Raji (cell line): ENCODE results near the gene ANGPTL2.

Experiments used
- POLR2A ChIP-seq: IDR thresholded peaks from 2 replicates; pipeline ENCODE4 v1.6.1; 2011; ENCODE audit warnings: low read depth, low read length, control low read depth; ENCODE audit not compliant: insufficient read depth

The ANGPTL2 gene

GRCh38 chr9:127132375-127132774 lies 9.9 kb upstream of the ANGPTL2 start:
- no peak for TF ChIP-seq POLR2A

- TF ChIP-seq POLR2A = no peak
Measured at GRCh38 chr9:127131871-127132270, 9.4 kb upstream of the ANGPTL2 start.

GRCh38 chr9:127130661-127131538 lies 8.5 kb upstream of the ANGPTL2 start:
- no peak for TF ChIP-seq POLR2A

- no peak for TF ChIP-seq POLR2A
Measured at GRCh38 chr9:127130235-127130634, 7.8 kb upstream of the ANGPTL2 start.

- no peak for TF ChIP-seq POLR2A
Measured at GRCh38 chr9:127129718-127130085, 7.3 kb upstream of the ANGPTL2 start.

- TF ChIP-seq POLR2A = no peak
Measured at GRCh38 chr9:127129073-127129717, 6.8 kb upstream of the ANGPTL2 start.

- no peak for TF ChIP-seq POLR2A
Measured at GRCh38 chr9:127128341-127129072, 6.1 kb upstream of the ANGPTL2 start.

- no peak for TF ChIP-seq POLR2A
Measured at GRCh38 chr9:127126971-127127370, 4.5 kb upstream of the ANGPTL2 start.

GRCh38 chr9:127124792-127125191 lies 2.4 kb upstream of the ANGPTL2 start:
- TF ChIP-seq POLR2A = no peak

GRCh38 chr9:127124111-127124531 lies 1.7 kb upstream of the ANGPTL2 start:
- no peak for TF ChIP-seq POLR2A

- no peak for TF ChIP-seq POLR2A
Measured at GRCh38 chr9:127123064-127123890, 842 bp upstream of the ANGPTL2 start.

GRCh38 chr9:127121628-127122175 lies 733 bp downstream of the ANGPTL2 start:
- TF ChIP-seq POLR2A = no peak

GRCh38 chr9:127119320-127119709 lies 3.1 kb downstream of the ANGPTL2 start:
- TF ChIP-seq POLR2A = no peak

- TF ChIP-seq POLR2A = no peak
Measured at GRCh38 chr9:127118597-127119319, 3.7 kb downstream of the ANGPTL2 start.
